ENCODE measurements around the gene BRWD1. TPM values are rescaled to one million over a fixed set of nuclear protein-coding genes. Genes with fewer than 3 reads are reported as not detected.

Gene BRWD1
- total and polyA plus RNA-seq, 7 donors: 8.3 to 92.5 (median 53.5) TPM

DNA sequence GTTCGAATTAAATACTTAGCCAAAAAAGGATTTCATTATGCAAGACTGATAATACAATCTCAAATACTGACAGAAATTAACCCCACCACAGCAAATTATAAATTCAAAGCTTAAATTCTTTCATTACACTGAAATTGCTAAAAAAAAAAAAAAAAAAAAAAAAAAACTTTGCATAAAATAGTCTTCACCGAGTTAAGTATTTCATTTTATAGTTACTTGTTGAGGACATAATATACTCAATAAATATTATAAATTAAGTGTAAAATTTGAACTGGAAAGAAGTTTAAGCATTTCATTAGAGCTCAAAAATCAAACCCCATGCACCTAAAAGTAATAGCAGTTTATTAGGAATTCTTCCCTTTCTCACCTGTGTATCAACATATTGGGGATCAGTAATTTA lies 128.3 kb downstream of the BRWD1 start:
- H3K27me3 ChIP-seq: no peaks in the 10 kb centered on the region
- peaks cover 7 to 40% (median 18%) of the 10 kb centered on the region in 4 donors for H3K4me1 ChIP-seq
- H3K9me3 ChIP-seq: no peaks in the 10 kb centered on the region
- no peaks in the 10 kb centered on the region for H3K36me3 ChIP-seq
- intact Hi-C loops (cut with DNase I): loop anchor here (10.0 kb wide), 1 partner anchor 1620 kb away; no protein-coding TSS in a partner anchor
- H3K27ac ChIP-seq: peak overlapping the region in 2 of 4 donors; percentile 88 to 92
- WGBS, 2 donors: 81 to 91% methylated on average over 2 of the region's 2 CpGs
- DNase-seq: no peak
- H3K4me3 ChIP-seq: no peak overlapping the region
- TF ChIP-seq CTCF (IDR thresholded peaks at IDR 0.05): no peak
- TF ChIP-seq EP300 (IDR thresholded peaks at IDR 0.05): no peak
- TF ChIP-seq POLR2AphosphoS5 (IDR thresholded peaks at IDR 0.05): no peak
- no peak for TF ChIP-seq POLR2A (IDR thresholded peaks at IDR 0.05)

DNA sequence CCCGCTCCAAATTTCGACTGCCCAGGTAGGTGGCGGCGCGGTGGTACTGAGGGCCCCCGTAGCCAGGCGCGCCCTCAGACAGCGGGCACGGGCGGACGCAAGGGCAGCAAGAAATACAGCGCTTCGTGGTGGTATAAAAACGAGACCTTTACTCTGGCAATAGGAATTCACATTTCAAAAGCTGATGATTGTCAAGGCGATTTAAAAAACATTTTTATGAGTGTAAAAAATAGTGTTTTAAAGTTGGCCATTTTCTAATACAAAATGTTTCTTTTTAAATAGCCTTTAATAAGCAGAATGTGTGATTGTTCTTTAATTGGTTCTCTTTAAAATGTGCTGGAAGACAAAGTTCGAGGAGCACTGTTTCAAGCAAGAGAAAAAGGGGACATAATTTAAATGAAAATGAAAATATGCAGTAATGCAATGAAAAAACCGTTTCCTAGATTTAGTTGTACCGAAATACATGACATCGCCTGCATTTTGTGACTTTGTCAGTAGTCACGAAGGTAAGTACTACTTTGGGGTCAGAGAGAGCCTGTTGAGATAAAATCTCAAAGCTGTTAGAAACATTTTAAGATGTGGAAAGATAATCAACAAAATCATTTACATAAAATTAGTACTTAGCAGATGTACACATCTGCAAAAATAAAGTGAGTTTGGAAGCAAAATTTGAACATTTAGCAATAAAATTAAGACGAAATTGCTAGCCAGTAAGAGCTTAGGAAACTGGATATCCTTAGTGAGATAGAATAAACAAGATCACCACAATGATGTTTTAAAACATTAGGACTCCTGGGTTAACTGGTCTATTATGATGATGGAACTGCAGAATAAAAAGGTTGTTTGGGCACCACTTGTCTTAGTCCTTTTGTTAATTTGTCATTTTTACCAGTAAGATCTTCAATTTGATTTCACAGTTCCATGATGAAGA lies 129.1 kb downstream of the BRWD1 start:
- intact Hi-C loops (cut with DNase I): loop anchor here (5.0 to 10.0 kb wide), 2 partner anchors 128 to 1620 kb away; partner anchors contain the start of gene BRWD1
- WGBS, 2 donors: 2 to 4% methylated on average over 22 of the region's 22 CpGs
- TF ChIP-seq EP300 (IDR thresholded peaks at IDR 0.05): no peak
- TF ChIP-seq POLR2AphosphoS5 (IDR thresholded peaks at IDR 0.05): no peak
- no peak for TF ChIP-seq POLR2A (IDR thresholded peaks at IDR 0.05)
- no peak for TF ChIP-seq CTCF (IDR thresholded peaks at IDR 0.05)
- H3K4me3 ChIP-seq: peak overlapping the region; percentile 72 to 90 (median 82)
- H3K9me3 ChIP-seq: no peaks in the 10 kb centered on the region
- H3K27me3 ChIP-seq: no peaks in the 10 kb centered on the region
- peak overlapping the region; percentile 87 to 92 (median 90) for H3K27ac ChIP-seq
- H3K4me1 ChIP-seq: peaks cover 7 to 40% (median 18%) of the 10 kb centered on the region in 4 donors
- DNase-seq: no peak
- no peaks in the 10 kb centered on the region for H3K36me3 ChIP-seq

GRCh38 chr21:39183272-39184049 lies 130.0 kb downstream of the BRWD1 start, which contains the start of gene PSMG1:
Gene PSMG1, minus strand, starts transcription at chr21:39183451. Its CDS starts 66 bp downstream, at chr21:39183385.
- H3K27ac ChIP-seq: peak within 1 kb of the TSS; percentile 87 to 92 (median 90)
- peaks cover 7 to 40% (median 18%) of the 10 kb centered on the region in 4 donors for H3K4me1 ChIP-seq
- TF ChIP-seq POLR2AphosphoS5 (IDR thresholded peaks at IDR 0.05) (peak; percentile 78 to 96 (median 92)), EP300 (IDR thresholded peaks at IDR 0.05) (no peak), CTCF (IDR thresholded peaks at IDR 0.05) (no peak), POLR2A (IDR thresholded peaks at IDR 0.05) (peak; percentile 60 to 61)
- DNase-seq: peak; percentile 96
- no peaks in the 10 kb centered on the region for H3K36me3 ChIP-seq
- WGBS, 2 donors: 0% methylated on average over 75 to 76 of the region's 76 CpGs
- H3K9me3 ChIP-seq: no peaks in the 10 kb centered on the region
- intact Hi-C loops (cut with DNase I): loop anchor here (2.0 to 10.0 kb wide), 4 partner anchors 129 to 1619 kb away; partner anchors contain the start of genes BRWD1, ETS2 and LCA5L
- H3K4me3 ChIP-seq: peak within 1 kb of the TSS; percentile 72 to 90 (median 82)
- H3K27me3 ChIP-seq: no peaks in the 10 kb centered on the region

- Histone ChIP-seq H3K4me3 (peak overlapping the region; percentile 72 to 90 (median 82)), H3K36me3 (no peaks in the 10 kb centered on the region), H3K27me3 (no peaks in the 10 kb centered on the region), H3K4me1 (peaks cover 7 to 40% (median 18%) of the 10 kb centered on the region in 4 donors), H3K27ac (peak overlapping the region; percentile 87 to 92 (median 90)), H3K9me3 (no peaks in the 10 kb centered on the region)
- no peak for TF ChIP-seq EP300 (IDR thresholded peaks at IDR 0.05)
- TF ChIP-seq CTCF (IDR thresholded peaks at IDR 0.05): no peak
- TF ChIP-seq POLR2A (IDR thresholded peaks at IDR 0.05): no peak
- TF ChIP-seq POLR2AphosphoS5 (IDR thresholded peaks at IDR 0.05): no peak
- intact Hi-C loops (cut with DNase I): loop anchor here (2.0 to 10.0 kb wide), 4 partner anchors 130 to 1618 kb away; partner anchors contain the start of genes BRWD1, ETS2 and LCA5L
- DNase-seq: peak; percentile 73
- 0 to 2% methylated on average over 51 of the region's 51 CpGs for WGBS, 2 donors
These were observed 130.8 kb downstream of the BRWD1 start for GRCh38 chr21:39182484-39183271.

All from sigmoid colon (tissue), 7 donors.